Measurements from ENCODE around the gene GPHN. TPM values are rescaled to one million over a fixed set of nuclear protein-coding genes. Genes with fewer than 3 reads are reported as not detected.

Gene GPHN
- total RNA-seq, 2 donors from 2014 or later: 24.1 to 25.7 TPM

DNA sequence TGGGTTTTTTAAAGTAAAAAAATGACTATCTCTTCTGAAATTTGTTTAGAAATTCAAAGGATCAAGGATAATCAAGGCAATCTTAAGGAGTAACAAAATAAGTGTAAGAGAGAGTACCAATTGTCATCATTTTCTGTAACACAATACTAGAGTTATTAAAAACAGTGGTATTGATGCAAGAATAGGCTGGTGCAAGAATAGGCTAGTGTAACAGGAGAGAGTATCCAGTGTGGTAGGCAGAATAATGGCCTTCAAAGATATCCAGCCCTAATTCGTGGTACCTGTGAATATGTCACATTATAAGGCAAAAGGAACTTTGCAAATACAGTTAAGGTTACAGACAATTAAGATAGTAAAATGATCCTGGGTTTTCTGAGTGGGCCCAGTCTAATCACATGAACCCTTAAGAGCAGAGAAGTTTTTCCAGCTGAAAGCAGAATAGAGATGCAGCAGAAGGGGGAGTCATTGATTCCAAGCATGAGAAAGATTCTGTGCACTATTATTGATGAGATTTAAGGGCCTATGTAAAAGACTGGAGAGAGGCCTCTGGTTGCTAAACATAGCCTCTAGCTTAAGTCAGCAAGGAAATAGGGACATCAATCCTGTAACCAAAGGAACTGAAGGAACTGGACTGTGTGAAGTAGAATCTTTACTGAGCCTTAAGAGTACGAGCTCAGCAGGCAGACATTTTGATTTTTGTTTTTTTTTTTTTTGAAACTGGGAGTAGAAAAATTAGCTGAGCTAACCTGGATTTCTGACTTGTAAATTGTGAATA is 134.1 kb downstream of the GPHN start:
- Histone ChIP-seq H3K4me3 (no peak overlapping the region), H3K4me1 (peaks cover 19% of the 10 kb centered on the region), H3K27ac (no peak overlapping the region), H3K9me3 (no peaks in the 10 kb centered on the region), H3K27me3 (no peaks in the 10 kb centered on the region), H3K36me3 (replicated peaks in 1 of 2; ENCODE audit: insufficient read depth in 1 of 2, low read depth in 2 of 2) (no peaks in the 10 kb centered on the region)
- no peak for TF ChIP-seq POLR2A (IDR thresholded peaks at IDR 0.05)
- TF ChIP-seq, protein P1, sequence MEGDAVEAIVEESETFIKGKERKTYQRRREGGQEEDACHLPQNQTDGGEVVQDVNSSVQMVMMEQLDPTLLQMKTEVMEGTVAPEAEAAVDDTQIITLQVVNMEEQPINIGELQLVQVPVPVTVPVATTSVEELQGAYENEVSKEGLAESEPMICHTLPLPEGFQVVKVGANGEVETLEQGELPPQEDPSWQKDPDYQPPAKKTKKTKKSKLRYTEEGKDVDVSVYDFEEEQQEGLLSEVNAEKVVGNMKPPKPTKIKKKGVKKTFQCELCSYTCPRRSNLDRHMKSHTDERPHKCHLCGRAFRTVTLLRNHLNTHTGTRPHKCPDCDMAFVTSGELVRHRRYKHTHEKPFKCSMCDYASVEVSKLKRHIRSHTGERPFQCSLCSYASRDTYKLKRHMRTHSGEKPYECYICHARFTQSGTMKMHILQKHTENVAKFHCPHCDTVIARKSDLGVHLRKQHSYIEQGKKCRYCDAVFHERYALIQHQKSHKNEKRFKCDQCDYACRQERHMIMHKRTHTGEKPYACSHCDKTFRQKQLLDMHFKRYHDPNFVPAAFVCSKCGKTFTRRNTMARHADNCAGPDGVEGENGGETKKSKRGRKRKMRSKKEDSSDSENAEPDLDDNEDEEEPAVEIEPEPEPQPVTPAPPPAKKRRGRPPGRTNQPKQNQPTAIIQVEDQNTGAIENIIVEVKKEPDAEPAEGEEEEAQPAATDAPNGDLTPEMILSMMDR (IDR thresholded peaks at IDR 0.05): no peak
- WGBS, 2 donors: 64 to 72% methylated on average over 2 of the region's 2 CpGs
- intact Hi-C loops (cut with DNase I): no loop called here
- DNase-seq: no peak
- ATAC-seq: no peak

DNA sequence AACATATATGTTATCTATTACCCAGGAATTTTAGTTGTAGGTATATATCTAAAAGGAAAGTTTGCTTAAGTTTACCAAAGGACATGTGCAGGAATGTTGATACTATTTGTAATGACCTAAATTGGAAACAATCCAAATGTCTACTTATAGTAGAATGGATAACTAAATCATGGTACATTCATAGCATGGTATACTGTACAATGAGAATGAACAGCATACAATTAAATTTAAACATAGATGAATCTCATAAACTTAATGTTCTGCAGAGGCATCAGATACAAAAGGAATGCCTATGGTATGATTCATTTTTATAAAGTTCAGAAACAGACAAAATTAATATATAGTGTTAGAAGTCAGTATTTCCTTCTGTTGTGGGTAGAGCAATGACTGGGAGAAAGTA is 135.4 kb downstream of the GPHN start:
- Histone ChIP-seq H3K4me3 (no peak overlapping the region), H3K36me3 (replicated peaks in 1 of 2; ENCODE audit: insufficient read depth in 1 of 2, low read depth in 2 of 2) (no peaks in the 10 kb centered on the region), H3K27me3 (no peaks in the 10 kb centered on the region), H3K27ac (no peak overlapping the region), H3K4me1 (peaks cover 19% of the 10 kb centered on the region), H3K9me3 (no peaks in the 10 kb centered on the region)
- no peak for ATAC-seq
- TF ChIP-seq, protein P1 (IDR thresholded peaks at IDR 0.05): no peak
- TF ChIP-seq POLR2A (IDR thresholded peaks at IDR 0.05): no peak
- no peak for DNase-seq
- intact Hi-C loops (cut with DNase I): no loop called here

DNA sequence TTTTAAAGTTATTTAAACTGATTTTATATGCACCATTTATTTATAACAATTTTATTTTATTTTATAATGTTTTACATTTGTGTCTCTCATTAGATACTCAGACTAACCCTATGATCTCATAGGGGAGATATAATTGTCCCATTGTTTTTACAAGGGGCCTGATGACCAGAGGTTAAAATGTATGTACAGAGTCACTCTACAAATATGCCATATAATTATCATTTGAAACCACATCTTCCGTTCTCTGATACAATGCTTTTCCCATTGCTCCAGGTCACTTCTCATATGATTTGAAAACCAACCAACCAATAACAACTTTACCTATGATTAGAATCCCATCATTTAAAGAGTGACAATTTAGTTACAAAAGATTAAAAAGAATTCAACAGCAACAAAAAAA is 137.8 kb downstream of the GPHN start:
- WGBS, 2 donors: 93 to 95% methylated on average over 1 of the region's 1 CpG

DNA sequence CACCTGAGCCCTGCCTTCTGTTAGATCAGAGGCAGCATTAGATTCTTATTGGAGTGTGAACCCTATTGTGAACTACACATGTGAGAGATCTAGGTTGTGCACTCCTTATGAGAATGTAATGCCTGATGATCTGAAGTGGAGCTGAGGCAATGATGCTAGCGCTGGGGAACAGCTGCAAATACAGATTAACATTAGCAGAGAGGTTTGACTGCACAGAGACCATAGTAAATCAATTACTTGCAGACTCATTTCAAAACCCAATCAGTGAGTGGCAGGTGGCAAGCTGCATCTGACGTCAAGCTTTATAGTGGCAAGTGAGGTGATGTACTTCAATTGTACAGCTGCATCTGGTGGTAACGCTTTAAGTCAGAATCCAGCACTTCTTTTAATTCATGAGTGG is 141.6 kb downstream of the GPHN start:
- H3K4me3 ChIP-seq: no peak overlapping the region
- WGBS, 2 donors: 77 to 92% methylated on average over 3 of the region's 3 CpGs
- H3K4me1 ChIP-seq: peaks cover 7% of the 10 kb centered on the region
- intact Hi-C loops (cut with DNase I): no loop called here
- no peaks in the 10 kb centered on the region for H3K9me3 ChIP-seq
- H3K27ac ChIP-seq: no peak overlapping the region
- TF ChIP-seq, protein P1 (IDR thresholded peaks at IDR 0.05): no peak
- TF ChIP-seq POLR2A (IDR thresholded peaks at IDR 0.05): no peak
- H3K27me3 ChIP-seq: no peaks in the 10 kb centered on the region
- no peaks in the 10 kb centered on the region for H3K36me3 ChIP-seq (replicated peaks in 1 of 2; ENCODE audit: insufficient read depth in 1 of 2, low read depth in 2 of 2)
- ATAC-seq (no peak), DNase-seq (no peak)

More for the DNA sequence above, 137.8 kb downstream of the GPHN start:
- Histone ChIP-seq H3K4me3 (no peak overlapping the region), H3K27me3 (no peaks in the 10 kb centered on the region), H3K4me1 (peaks cover 25% of the 10 kb centered on the region), H3K27ac (no peak overlapping the region), H3K9me3 (no peaks in the 10 kb centered on the region), H3K36me3 (replicated peaks in 1 of 2; ENCODE audit: insufficient read depth in 1 of 2, low read depth in 2 of 2) (no peaks in the 10 kb centered on the region)
- ATAC-seq (no peak), DNase-seq (no peak)
- intact Hi-C loops (cut with DNase I): no loop called here
- TF ChIP-seq, protein P1 (IDR thresholded peaks at IDR 0.05): no peak
- TF ChIP-seq POLR2A (IDR thresholded peaks at IDR 0.05): no peak

DNA sequence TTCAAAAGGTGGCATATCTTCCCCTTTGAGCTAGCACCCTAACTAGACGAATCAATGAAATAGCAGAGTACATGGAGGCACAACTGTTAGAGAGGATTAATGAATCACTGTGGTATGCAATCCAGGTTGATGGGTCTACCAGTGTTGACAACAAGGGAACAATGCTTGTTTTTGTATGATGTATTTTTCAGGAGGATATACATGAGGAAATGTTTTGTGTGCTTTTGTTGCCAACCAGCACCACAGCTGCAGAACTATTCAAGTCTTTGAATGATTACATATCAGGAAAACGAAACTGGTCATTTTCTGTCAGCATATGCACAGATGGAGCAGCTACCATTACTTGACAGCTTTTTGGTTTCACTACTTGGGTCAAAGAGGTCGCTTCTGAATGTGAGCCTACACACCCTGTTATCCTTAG is 142.6 kb downstream of the GPHN start:
- no peaks in the 10 kb centered on the region for H3K36me3 ChIP-seq (replicated peaks in 1 of 2; ENCODE audit: insufficient read depth in 1 of 2, low read depth in 2 of 2)
- no peaks in the 10 kb centered on the region for H3K9me3 ChIP-seq
- intact Hi-C loops (cut with DNase I): no loop called here
- peak overlapping the region in 2 of 4 donors; percentile 40 to 53 for H3K27ac ChIP-seq
- no peak overlapping the region for H3K4me3 ChIP-seq
- DNase-seq: no peak
- ATAC-seq: peak; percentile 52
- no peaks in the 10 kb centered on the region for H3K27me3 ChIP-seq
- TF ChIP-seq, protein P1 (IDR thresholded peaks at IDR 0.05): no peak
- no peak for TF ChIP-seq POLR2A (IDR thresholded peaks at IDR 0.05)
- WGBS, 2 donors: 40 to 57% methylated on average over 3 of the region's 3 CpGs
- H3K4me1 ChIP-seq: peaks cover 6% of the 10 kb centered on the region
